Thoracic aorta (tissue), 2 donors: ENCODE results near the gene ITPRIPL1. TPM values are rescaled to one million over a fixed set of nuclear protein-coding genes. Genes with fewer than 3 reads are reported as not detected.

Source experiments
- ATAC-seq: fragments of 150-250 bp; one replicate; pipeline ENCODE4 v1.8.0; 2017; ENCODE audit warnings: low read depth; ENCODE audit not compliant: insufficient number of reproducible peaks, low FRiP score
- DNase-seq: peaks from one replicate; pipeline ENCODE4 v3.0.0-alpha.2; 2020; ENCODE audit warnings: low spot score
- H3K27ac ChIP-seq, 2 donors: fragments of 200-600 bp; sonication (generic); 1 replicate in 1 of 2; 2 replicates in 1 of 2; pipeline ENCODE4 v1.5.1; 2016; ENCODE audit warnings: mild to moderate bottlenecking in 2 of 2, moderate library complexity in 2 of 2
- H3K27me3 ChIP-seq: fragments of 200-600 bp; sonication (generic); replicated peaks from 2 replicates; pipeline ENCODE4 v1.6.0; 2016; ENCODE audit warnings: mild to moderate bottlenecking; ENCODE audit not compliant: insufficient read depth
- H3K36me3 ChIP-seq: fragments of 200-600 bp; sonication (generic); one replicate; pipeline ENCODE4 v1.5.1; 2016
- H3K4me1 ChIP-seq, 2 donors: fragments of 200-600 bp; sonication (generic); 1 replicate in 1 of 2; 2 replicates in 1 of 2; pipeline versions ENCODE4 v1.5.1 to v1.6.0; 2016; ENCODE audit warnings: low read depth in 2 of 2, mild to moderate bottlenecking in 1 of 2; ENCODE audit not compliant: control insufficient read depth in 1 of 2
- H3K4me3 ChIP-seq: fragments of 200-600 bp; sonication (generic); 2 replicates; pipeline ENCODE4 v1.5.1; 2016; ENCODE audit warnings: mild to moderate bottlenecking
- H3K9me3 ChIP-seq: fragments of 200-600 bp; sonication (generic); 2 replicates; pipeline ENCODE4 v1.5.1; 2016
- CTCF ChIP-seq: fragments of 200-600 bp; sonication (generic); IDR thresholded peaks from one replicate; pipeline ENCODE4 v1.5.1; 2019; ENCODE audit warnings: antibody characterized with exemption
- total RNA-seq, 2 donors: library from RNA; depleted of rRNA; stranded (reverse); fragments of >200 nt; gene quantifications; one replicate each; pipeline versions ENCODE4 v1.1.0 to v1.2.3, GENCODE V29; 2016

Gene ITPRIPL1
- total RNA-seq, 2 donors from 2014 or later, result 0.63 to 1.6 TPM

GRCh38 chr2:96336873-96337272 is 11.8 kb downstream of the ITPRIPL1 start:
- no peak overlapping the region for H3K4me3 ChIP-seq
- no peaks in the 10 kb centered on the region for H3K9me3 ChIP-seq
- peaks cover 3 to 8% of the 10 kb centered on the region in 2 donors for H3K4me1 ChIP-seq
- DNase-seq (no peak), ATAC-seq (no peak)
- TF ChIP-seq CTCF, result no peak
- no peaks in the 10 kb centered on the region for H3K27me3 ChIP-seq
- no peak overlapping the region for H3K27ac ChIP-seq
- H3K36me3 ChIP-seq, result no peaks in the 10 kb centered on the region

- Histone ChIP-seq H3K4me3 (no peak overlapping the region), H3K9me3 (no peaks in the 10 kb centered on the region), H3K36me3 (no peaks in the 10 kb centered on the region), H3K27ac (no peak overlapping the region), H3K27me3 (no peaks in the 10 kb centered on the region), H3K4me1 (peaks cover 0 to 3% of the 10 kb centered on the region in 2 donors)
- ATAC-seq, result no peak
- DNase-seq, result no peak
- TF ChIP-seq CTCF, result no peak
These were observed 15.6 kb downstream of the ITPRIPL1 start for GRCh38 chr2:96340493-96341414.

GRCh38 chr2:96341641-96342040 is 16.5 kb downstream of the ITPRIPL1 start:
- Histone ChIP-seq H3K4me3 (no peak overlapping the region), H3K27ac (no peak overlapping the region), H3K4me1 (no peaks in the 10 kb centered on the region), H3K9me3 (no peaks in the 10 kb centered on the region), H3K27me3 (no peaks in the 10 kb centered on the region), H3K36me3 (no peaks in the 10 kb centered on the region)
- no peak for TF ChIP-seq CTCF
- no peak for DNase-seq
- ATAC-seq, result no peak

- H3K4me1 ChIP-seq, result no peaks in the 10 kb centered on the region
These were observed 17.0 kb downstream of the ITPRIPL1 start for GRCh38 chr2:96342085-96342484.

More at GRCh38 chr2:96342085-96342484, 17.0 kb downstream of the ITPRIPL1 start:
- Histone ChIP-seq H3K9me3 (no peaks in the 10 kb centered on the region), H3K27ac (no peak overlapping the region), H3K36me3 (no peaks in the 10 kb centered on the region), H3K4me3 (no peak overlapping the region), H3K27me3 (no peaks in the 10 kb centered on the region)
- no peak for TF ChIP-seq CTCF
- DNase-seq (no peak), ATAC-seq (no peak)
